Measurements from ENCODE around the gene C5orf52.
"Not testable (repeated sequence)": the region's sequence is repeated elsewhere in the genome, so short reads cannot be mapped to it uniquely, and the experiment has no call there.

Gene C5orf52

GRCh38 chr5:157679801-157680200 lies 8.5 kb downstream of the C5orf52 start:
- no peak for DNase-seq

GRCh38 chr5:157680239-157680638 lies 8.9 kb downstream of the C5orf52 start:
- no peak for DNase-seq

GRCh38 chr5:157681048-157681447 lies 9.7 kb downstream of the C5orf52 start:
- DNase-seq, result no peak

GRCh38 chr5:157682257-157682656 lies 10.9 kb downstream of the C5orf52 start:
- DNase-seq, result no peak

- DNase-seq, result not testable (repeated sequence)
Measured at GRCh38 chr5:157686276-157687197, 15.2 kb downstream of the C5orf52 start.

GRCh38 chr5:157687198-157687554 lies 15.8 kb downstream of the C5orf52 start:
- DNase-seq, result no peak

- DNase-seq, result peak; percentile 41
Measured at GRCh38 chr5:157689942-157690689, 18.8 kb downstream of the C5orf52 start.

GRCh38 chr5:157690690-157691433 lies 19.5 kb downstream of the C5orf52 start:
- no peak for DNase-seq

- DNase-seq, result not testable (repeated sequence)
Measured at GRCh38 chr5:157693816-157694215, 22.5 kb downstream of the C5orf52 start.

- not testable (repeated sequence) for DNase-seq
Measured at GRCh38 chr5:157696154-157696553, 24.8 kb downstream of the C5orf52 start.

- DNase-seq, result not testable (repeated sequence)
Measured at GRCh38 chr5:157698674-157699073, 27.3 kb downstream of the C5orf52 start.

GRCh38 chr5:157703736-157704135 lies 32.4 kb downstream of the C5orf52 start:
- no peak for DNase-seq

- DNase-seq, result no peak
Measured at GRCh38 chr5:157708866-157709265, 37.5 kb downstream of the C5orf52 start.

GRCh38 chr5:157709346-157709745 lies 38.0 kb downstream of the C5orf52 start:
- DNase-seq, result no peak

- DNase-seq, result no peak
Measured at GRCh38 chr5:157710431-157710830, 39.1 kb downstream of the C5orf52 start.

- no peak for DNase-seq
Measured at GRCh38 chr5:157710882-157711281, 39.5 kb downstream of the C5orf52 start.

GRCh38 chr5:157713830-157714595 lies 42.7 kb downstream of the C5orf52 start:
- no peak for DNase-seq

- DNase-seq, result no peak
Measured at GRCh38 chr5:157714596-157714864, 43.2 kb downstream of the C5orf52 start.

- DNase-seq, result no peak
Measured at GRCh38 chr5:157718519-157718918, 47.2 kb downstream of the C5orf52 start.

GRCh38 chr5:157719245-157719644 lies 47.9 kb downstream of the C5orf52 start:
- DNase-seq, result no peak

- no peak for DNase-seq
Measured at GRCh38 chr5:157721159-157721558, 49.8 kb downstream of the C5orf52 start.

GRCh38 chr5:157722895-157723294 lies 51.6 kb downstream of the C5orf52 start:
- DNase-seq, result not testable (repeated sequence)

- not testable (repeated sequence) for DNase-seq
Measured at GRCh38 chr5:157726607-157727006, 55.3 kb downstream of the C5orf52 start.
